Thoracic aorta endothelial cell (primary cell): ENCODE data around the gene FBXL3. TPM values are rescaled to one million over a fixed set of nuclear protein-coding genes. Genes with fewer than 3 reads are reported as not detected.

Source experiments
- total RNA-seq: library from RNA; depleted of rRNA; stranded (reverse); fragments of >200 nt; gene quantifications from 2 replicates; pipeline ENCODE4 v1.2.3, GENCODE V29; 2012

Gene FBXL3
- 70.3 and 70.9 TPM in 2 replicates for total RNA-seq

GRCh38 chr13:77026861-77027621, at the start of gene FBXL3:
Gene FBXL3, minus strand, starts transcription at chr13:77027159. Its CDS starts 5,299 bp downstream, at chr13:77021860.

GRCh38 chr13:76991796-76992547, 35.0 kb downstream of the FBXL3 start, which contains the start of gene CLN5:
Gene CLN5, plus strand, starts transcription at chr13:76992081. Its CDS starts 18 bp downstream, at chr13:76992099.

Other genes with a start within 250 kb of the FBXL3 start
- gene KCTD12, start 140.8 kb downstream of the FBXL3 start, total RNA-seq: 165 and 310 TPM in 2 replicates
- gene ACOD1, start 78.6 kb downstream of the FBXL3 start, total RNA-seq: not detected in 2 replicates
- gene CLN5, start 35.1 kb downstream of the FBXL3 start, total RNA-seq: 27.1 and 32.0 TPM in 2 replicates